Ecto neural progenitor cell (in vitro differentiated cells): Measurements from ENCODE around the gene GAP43.
"Not testable (repeated sequence)": the region's sequence is repeated elsewhere in the genome, so short reads cannot be mapped to it uniquely, and the experiment has no call there.

Experiments used
- DNase-seq: peaks from one replicate; pipeline ENCODE4 v3.0.0-alpha.2; 2018; ENCODE audit warnings: low spot score

GAP43 gene

GRCh38 chr3:115698851-115699591, 75.7 kb downstream of the GAP43 start:
- DNase-seq: peak; percentile 52

DNA sequence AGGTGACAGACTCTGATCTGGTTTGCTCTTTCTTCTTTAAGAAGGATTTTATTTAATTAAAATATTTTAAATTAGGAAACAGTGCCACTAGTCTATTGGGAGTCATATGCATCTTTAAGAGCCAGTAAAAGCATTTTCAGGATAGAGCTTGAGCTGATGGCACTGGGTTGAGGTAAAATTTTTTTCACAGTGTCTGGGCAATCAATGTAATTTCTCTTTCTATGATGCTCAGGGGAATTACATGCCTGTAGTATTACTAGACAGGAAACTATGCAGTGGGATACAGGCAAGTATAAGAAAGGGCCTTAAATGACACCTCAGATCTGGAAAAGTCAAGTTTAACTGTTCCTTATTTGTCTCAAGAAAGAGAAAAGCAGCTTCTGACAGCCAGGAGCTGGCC, 76.4 kb downstream of the GAP43 start:
- no peak for DNase-seq

GRCh38 chr3:115702598-115702997, 79.3 kb downstream of the GAP43 start:
- no peak for DNase-seq

DNA sequence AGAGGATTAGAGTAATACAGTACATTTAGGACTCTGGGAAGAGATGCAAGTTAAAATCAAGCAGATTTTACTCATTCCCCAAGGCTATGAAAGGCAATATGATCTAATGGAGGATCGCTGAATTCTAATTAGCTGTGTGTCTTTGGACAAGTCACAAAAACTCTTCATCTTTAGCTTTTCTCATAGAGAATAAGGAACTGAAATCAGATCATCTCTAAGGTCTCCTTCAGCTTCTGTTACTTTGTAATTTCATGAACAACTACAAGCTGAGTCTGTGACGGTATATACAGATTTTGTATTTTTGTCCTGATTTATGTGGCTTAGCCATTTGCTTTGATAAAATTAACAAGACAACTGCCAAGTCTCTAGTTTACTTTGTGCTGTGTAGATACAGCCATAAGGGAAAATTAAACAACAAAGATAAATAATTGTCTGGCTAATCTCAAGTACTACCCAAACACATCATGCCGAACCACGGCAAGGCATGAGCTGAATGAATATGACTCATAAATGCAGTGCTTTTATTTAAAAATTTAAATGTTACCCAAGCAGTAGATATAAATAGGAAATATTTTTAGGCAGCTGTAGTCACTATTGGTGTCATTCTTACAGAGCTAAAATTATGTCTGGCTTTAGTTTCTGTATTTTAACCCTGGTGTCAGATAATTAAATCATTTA, 81.5 kb downstream of the GAP43 start:
- DNase-seq: no peak

DNA sequence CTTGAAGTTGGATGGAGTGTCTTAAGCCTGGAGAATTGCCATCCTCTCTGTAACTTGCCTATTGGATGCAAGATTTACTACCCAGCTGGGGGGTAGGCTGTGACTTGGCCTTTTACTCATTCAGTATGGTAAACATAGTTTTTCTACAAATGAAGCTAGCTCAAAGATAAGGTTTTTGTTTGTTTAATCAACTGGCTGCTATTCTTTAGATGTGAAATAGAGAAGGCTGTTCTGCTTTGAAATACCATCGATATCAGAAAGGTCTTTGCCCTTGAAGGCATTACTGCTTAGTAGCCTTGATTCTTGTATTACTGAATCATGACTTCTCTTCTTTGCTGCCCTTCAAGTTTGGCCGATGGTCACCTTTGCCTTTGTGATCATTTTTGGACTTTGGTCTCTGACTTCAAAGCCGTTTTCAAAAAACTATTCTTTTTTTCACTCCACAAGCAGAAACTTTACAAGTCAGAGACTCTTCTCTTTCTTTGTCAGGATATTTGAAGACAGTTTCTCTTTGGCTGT, 83.1 kb downstream of the GAP43 start:
- DNase-seq: no peak

- no peak for DNase-seq
Measured at GRCh38 chr3:115708540-115708939, 85.2 kb downstream of the GAP43 start.

GRCh38 chr3:115709093-115709492, 85.8 kb downstream of the GAP43 start:
- no peak for DNase-seq

DNA sequence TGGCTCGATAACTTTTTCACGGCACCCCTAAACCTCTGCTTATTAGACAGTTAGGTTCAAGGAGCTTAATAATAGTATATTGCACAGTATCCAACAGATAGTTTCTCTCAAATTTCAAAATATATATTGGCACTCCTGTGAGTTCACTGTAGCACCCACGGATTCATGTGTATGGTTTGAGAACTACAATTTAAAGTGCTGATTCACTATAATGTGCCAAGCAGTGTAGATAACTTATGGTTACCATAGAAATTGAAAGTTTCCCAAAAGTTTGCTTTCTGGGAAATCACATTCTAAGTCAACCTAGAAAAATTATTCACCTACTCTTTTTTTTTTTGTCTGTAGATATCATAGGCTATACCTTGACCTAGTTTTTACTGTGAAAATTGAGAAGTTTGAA, 86.6 kb downstream of the GAP43 start:
- no peak for DNase-seq

DNA sequence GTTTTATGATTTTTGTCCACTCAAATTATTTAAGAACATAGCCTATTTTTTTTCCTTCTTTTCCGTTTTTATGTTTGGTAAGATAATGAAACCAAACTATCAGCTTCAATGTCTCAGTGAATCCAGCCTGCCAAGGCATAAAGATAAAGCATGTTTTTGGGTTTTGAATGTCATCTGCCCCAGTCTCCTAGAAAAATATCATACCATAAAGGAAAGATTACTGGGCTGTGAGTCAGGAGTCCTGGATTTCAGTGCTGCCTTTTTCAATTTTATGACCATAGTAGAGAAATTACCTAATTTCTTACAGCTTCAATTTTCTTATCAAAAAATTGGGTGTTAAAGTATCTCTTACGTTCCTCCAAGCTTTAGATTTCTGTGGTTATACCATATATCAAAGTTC, 87.5 kb downstream of the GAP43 start:
- no peak for DNase-seq

- no peak for DNase-seq
Measured at GRCh38 chr3:115712871-115713270, 89.6 kb downstream of the GAP43 start.

- DNase-seq: no peak
Measured at GRCh38 chr3:115713284-115713683, 90.0 kb downstream of the GAP43 start.

- DNase-seq: no peak
Measured at GRCh38 chr3:115715241-115715745, 92.0 kb downstream of the GAP43 start.

- DNase-seq: no peak
Measured at GRCh38 chr3:115720983-115721382, 97.7 kb downstream of the GAP43 start.

DNA sequence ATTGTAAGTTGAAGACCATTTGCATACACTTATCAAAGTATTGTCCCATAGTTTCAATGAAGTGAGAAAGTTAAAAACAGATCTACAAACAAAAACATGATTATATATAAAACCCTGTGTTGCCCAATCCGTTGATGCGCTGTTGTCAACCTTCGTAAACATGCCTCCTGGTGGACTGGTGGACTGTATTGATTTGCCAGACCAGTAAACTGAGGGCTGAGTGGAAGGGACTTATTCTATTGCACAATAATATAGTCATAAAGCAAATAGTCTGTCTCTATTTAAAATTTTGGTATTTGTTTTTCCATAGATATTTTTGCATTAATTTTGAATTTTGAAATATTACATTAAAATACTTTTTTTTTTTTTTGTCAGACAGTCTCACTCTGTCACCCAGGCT, 102.5 kb downstream of the GAP43 start:
- DNase-seq: no peak

DNA sequence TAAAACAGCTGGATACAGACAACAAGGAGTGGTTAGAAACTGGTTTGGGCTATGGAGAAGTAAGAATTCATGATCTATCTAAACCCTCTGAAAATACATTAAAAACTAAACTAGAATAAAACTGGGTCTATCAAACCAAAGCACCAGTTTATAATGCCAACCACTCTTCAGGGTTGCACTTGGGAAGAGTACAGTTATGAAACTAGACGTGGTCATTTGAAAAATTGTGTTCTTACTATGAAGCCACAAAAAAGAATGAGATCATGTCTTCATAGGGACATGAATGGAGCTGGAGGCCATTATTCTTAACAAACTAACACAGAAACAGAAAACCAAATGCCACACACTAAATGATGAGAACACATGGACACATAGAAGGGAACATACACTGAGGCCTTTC, 103.8 kb downstream of the GAP43 start:
- no peak for DNase-seq

DNA sequence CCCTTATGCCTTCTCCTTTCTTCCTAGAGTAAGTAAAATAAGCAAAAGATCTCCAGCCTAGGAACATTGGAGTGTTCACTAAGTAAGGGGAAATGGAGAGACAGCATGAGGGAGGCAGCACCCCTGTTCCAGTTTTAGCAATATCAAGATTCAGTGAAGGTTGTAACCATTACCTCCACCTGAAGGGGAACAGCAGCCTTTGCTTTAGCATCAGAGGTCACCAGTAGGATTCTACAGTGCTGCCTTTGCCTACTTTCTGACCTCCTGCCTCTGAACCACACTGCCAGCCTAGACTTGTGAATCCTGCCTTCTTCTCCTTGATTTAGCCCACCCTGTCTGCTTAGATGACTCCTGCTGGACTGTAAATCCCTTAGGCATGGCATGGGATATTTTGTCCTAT, 104.7 kb downstream of the GAP43 start:
- no peak for DNase-seq

DNA sequence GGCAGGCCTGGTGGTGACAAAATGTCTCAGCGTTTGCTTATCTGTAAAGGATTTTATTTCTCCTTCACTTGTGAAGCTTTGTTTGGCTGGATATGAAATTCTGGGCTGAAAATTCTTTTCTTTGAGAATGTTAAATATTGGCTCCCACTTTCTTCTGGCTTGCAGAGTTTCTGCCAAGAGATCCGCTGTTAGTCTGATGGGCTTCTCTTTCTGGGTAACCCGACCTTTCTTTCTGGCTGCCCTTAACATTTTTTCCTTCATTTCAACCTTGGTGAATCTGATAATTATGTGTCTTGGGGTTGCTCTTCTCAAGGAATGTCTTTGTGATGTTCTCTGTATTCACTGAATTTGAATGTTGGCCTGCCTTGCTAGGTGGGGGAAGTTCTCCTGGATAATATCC, 113.0 kb downstream of the GAP43 start:
- DNase-seq: not testable (repeated sequence)

GRCh38 chr3:115741650-115742049, 118.3 kb downstream of the GAP43 start:
- DNase-seq: no peak

DNA sequence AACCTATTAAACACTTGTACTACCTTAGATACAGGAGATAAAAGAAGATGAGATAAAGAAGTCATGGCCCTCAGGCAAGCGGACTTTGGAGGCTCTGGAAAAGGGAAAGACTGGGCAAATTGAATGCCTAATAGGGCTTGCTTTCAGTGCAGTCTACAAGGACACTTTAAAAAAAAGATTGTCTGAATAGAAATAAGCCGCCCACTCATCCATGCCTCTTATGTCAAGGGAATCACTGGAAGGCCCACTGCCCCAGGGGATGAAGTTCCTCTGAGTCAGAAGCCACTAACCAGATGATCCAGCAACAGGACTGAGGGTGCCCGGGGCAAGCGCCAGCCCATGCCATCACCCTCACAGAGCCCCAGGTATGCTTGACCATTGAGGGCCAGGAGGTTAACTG, 121.2 kb downstream of the GAP43 start:
- DNase-seq: not testable (repeated sequence)

- DNase-seq: not testable (repeated sequence)
Measured at GRCh38 chr3:115752978-115753377, 129.7 kb downstream of the GAP43 start.

GRCh38 chr3:115758076-115758763, 134.9 kb downstream of the GAP43 start:
- no peak for DNase-seq

- DNase-seq: no peak
Measured at GRCh38 chr3:115760716-115761115, 137.4 kb downstream of the GAP43 start.

DNA sequence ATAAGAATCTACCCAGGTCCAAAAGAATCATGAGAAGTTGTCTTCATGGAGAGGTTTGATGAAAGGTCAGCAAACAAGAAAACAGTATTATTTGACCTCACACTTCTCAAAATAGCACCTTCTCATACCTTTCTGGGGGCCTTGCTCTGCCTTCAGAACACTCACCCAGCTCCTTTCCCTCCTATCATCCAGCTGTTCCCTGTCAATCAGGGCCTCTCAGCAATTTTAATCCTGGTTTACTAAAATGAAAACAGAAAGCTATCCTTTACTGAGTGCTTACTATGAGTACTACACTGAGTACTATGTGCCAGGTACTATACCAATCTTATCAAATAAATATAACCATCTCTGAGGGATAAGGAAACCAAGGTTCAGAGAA, 138.6 kb downstream of the GAP43 start:
- DNase-seq: no peak
